SK-N-MC (cell line): Measurements from ENCODE around the gene DSTN.

Experiments
- EZH2 ChIP-seq: fragments of 200-600 bp; sonication (generic); IDR thresholded peaks from one replicate; pipeline ENCODE4 v1.6.1; 2017; ENCODE audit warnings: antibody characterized with exemption
- POLR2AphosphoS5 ChIP-seq: IDR thresholded peaks from 2 replicates; pipeline ENCODE4 v1.6.1; 2012; ENCODE audit warnings: mild to moderate bottlenecking, low read depth, low read length, borderline replicate concordance

- no peak for TF ChIP-seq EZH2
- no peak for TF ChIP-seq POLR2AphosphoS5
Measured at GRCh38 chr20:17531665-17532025, 38.2 kb upstream of the DSTN start.
